MCF 10A (cell line): ENCODE data around the gene DNER. TPM values are rescaled to one million over a fixed set of nuclear protein-coding genes. Genes with fewer than 3 reads are reported as not detected.

ENCODE experiments used
- BruUV-seq: library from RNA; stranded (reverse); fragments of 400-500 nt; replicated peaks from 2 replicates; lab custom pipeline; 2021; lab: Mats Ljungman, UMichigan
- CTCF ChIA-PET: fragments of 300-600 bp; sonication (Branson Sonifier 250); formaldehyde crosslinking; extraction: SDS; loops from one replicate; lab custom pipeline; 2021; ENCODE audit warnings: antibody characterized with exemption, inconsistent platforms; lab: Yijun Ruan, JAX
- POLR2A ChIA-PET: fragments of 300-600, 350-650 bp; sonication (Branson Sonifier 250); formaldehyde crosslinking; extraction: SDS; loops from one replicate; lab custom pipeline; 2020; ENCODE audit warnings: antibody characterized with exemption, inconsistent platforms; lab: Yijun Ruan, JAX
- DNase-seq: peaks from one replicate; pipeline ENCODE4 v3.0.0-alpha.2; 2018; ENCODE audit not compliant: unreplicated experiment
- H3K27ac Mint-ChIP-seq: one replicate; pipeline ENCODE4 v1.8.0; 2022; ENCODE audit warnings: mild to moderate bottlenecking, low read depth, mixed read lengths; ENCODE audit not compliant: unreplicated experiment
- H3K27me3 Mint-ChIP-seq: one replicate; pipeline ENCODE4 v1.8.0; 2022; ENCODE audit warnings: mixed read lengths; ENCODE audit not compliant: insufficient read depth, unreplicated experiment
- H3K36me3 Mint-ChIP-seq: one replicate; pipeline ENCODE4 v1.8.0; 2022; ENCODE audit warnings: mild to moderate bottlenecking, moderate library complexity, mixed read lengths; ENCODE audit not compliant: insufficient read depth, unreplicated experiment
- H3K4me1 Mint-ChIP-seq: one replicate; pipeline ENCODE4 v1.8.0; 2022; ENCODE audit warnings: mixed read lengths; ENCODE audit not compliant: insufficient read depth, unreplicated experiment
- H3K4me3 Mint-ChIP-seq: one replicate; pipeline ENCODE4 v1.8.0; 2022; ENCODE audit warnings: mild to moderate bottlenecking, moderate library complexity, mixed read lengths; ENCODE audit not compliant: unreplicated experiment
- H3K9me3 Mint-ChIP-seq: one replicate; pipeline ENCODE4 v1.8.0; 2022; ENCODE audit warnings: mixed read lengths; ENCODE audit not compliant: unreplicated experiment
- CTCF ChIP-seq: fragments of 200-600 bp; IDR thresholded peaks from one replicate; pipeline ENCODE4 v1.8.0; 2022; ENCODE audit warnings: antibody characterized with exemption, mild to moderate bottlenecking; ENCODE audit not compliant: unreplicated experiment
- intact Hi-C: fragments of 100-400 bp; cut with micrococcal nuclease; formaldehyde crosslinking; loops from 2 replicates; pipeline ENCODE4 v1.14.1; 2022
- total RNA-seq: library from RNA; stranded (reverse); gene quantifications from 2 replicates; pipeline ENCODE4 v1.2.3, GENCODE V29; 2022

The DNER gene
- total RNA-seq, 1 experiment from 2014 or later: 49.2 TPM

DNA sequence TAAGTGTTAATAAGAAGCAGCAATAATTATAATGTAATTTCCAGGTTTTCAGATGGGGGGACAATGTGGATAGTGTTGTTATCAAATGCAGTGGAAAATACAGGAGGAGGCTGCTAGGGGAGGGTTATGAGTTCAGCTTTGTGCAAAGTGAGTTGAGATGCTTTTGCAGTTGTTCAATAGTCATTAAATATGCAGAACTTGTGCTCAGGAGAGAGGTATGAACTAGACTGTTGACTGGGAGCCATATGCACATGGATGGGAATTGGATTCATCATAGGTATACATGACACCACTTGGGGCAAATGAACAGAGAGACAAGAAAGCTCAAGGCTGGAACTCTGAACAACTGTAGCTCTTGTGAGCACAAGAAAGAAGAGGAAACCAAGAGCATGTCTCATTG is 261.1 kb downstream of the DNER start:
- Mint-ChIP-seq H3K36me3 (peaks cover 9% of the 10 kb centered on the region), H3K9me3 (no peaks in the 10 kb centered on the region), H3K4me1 (peaks cover 26% of the 10 kb centered on the region), H3K27me3 (no peaks in the 10 kb centered on the region), H3K4me3 (no peak overlapping the region), H3K27ac (no peak overlapping the region)
- DNase-seq: no peak
- intact Hi-C loops: no loop called here
- TF ChIP-seq CTCF: no peak
- ChIA-PET POLR2A (interaction anchor here (0.8 to 1.5 kb wide), 5 partner anchors 11 to 124 kb away, joined by 3 to 5 read pairs (median 3); no protein-coding TSS in a partner anchor), CTCF (interaction anchor here (0.6 to 1.2 kb wide), 7 partner anchors 11 to 1466 kb away, joined by 3 to 4 read pairs (median 3); no protein-coding TSS in a partner anchor)
- no TSS peak for BruUV-seq

DNA sequence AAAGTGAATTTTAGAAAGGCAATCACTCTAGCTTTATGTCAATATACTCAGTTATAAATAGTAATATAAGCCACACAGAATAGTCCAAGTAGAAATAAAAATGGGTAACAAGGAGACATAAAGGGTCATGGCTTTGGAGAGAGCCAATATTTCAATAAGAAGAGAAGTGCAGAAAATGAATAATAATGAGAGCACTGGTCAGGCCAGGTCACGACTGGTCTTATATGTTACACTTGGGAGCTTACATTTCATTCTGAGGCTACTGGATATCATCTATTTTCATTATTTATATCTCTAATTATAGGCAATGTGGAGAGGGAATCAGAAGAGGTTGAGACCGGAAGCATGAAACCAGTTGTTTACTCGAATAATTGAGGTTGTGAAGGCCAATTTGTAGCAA is 262.5 kb downstream of the DNER start:
- peaks cover 31% of the 10 kb centered on the region for H3K4me1 Mint-ChIP-seq
- no TSS peak for BruUV-seq
- no peaks in the 10 kb centered on the region for H3K27me3 Mint-ChIP-seq
- TF ChIP-seq CTCF: no peak
- H3K4me3 Mint-ChIP-seq: no peak overlapping the region
- ChIA-PET POLR2A (no interaction called here), CTCF (no interaction called here)
- H3K36me3 Mint-ChIP-seq: peaks cover 16% of the 10 kb centered on the region
- no peak overlapping the region for H3K27ac Mint-ChIP-seq
- H3K9me3 Mint-ChIP-seq: no peaks in the 10 kb centered on the region
- intact Hi-C loops: no loop called here
- DNase-seq: no peak

- H3K4me3 Mint-ChIP-seq: no peak overlapping the region
- H3K4me1 Mint-ChIP-seq: peaks cover 32% of the 10 kb centered on the region
- H3K36me3 Mint-ChIP-seq: peaks cover 49% of the 10 kb centered on the region
- ChIA-PET POLR2A (interaction anchor here (0.6 to 3.5 kb wide), 4 partner anchors 14 to 366 kb away, joined by 3 to 19 read pairs (median 5); no protein-coding TSS in a partner anchor), CTCF (interaction anchor here (1.0 kb wide), 1 partner anchor 9 kb away, joined by 3 read pairs; no protein-coding TSS in a partner anchor)
- no TSS peak for BruUV-seq
- no peak for TF ChIP-seq CTCF
- no peaks in the 10 kb centered on the region for H3K9me3 Mint-ChIP-seq
- DNase-seq: no peak
- no peak overlapping the region for H3K27ac Mint-ChIP-seq
- intact Hi-C loops: loop anchor here (5.0 kb wide), 2 partner anchors 140 to 175 kb away; partner anchors contain the start of gene PID1
- H3K27me3 Mint-ChIP-seq: no peaks in the 10 kb centered on the region
Observed at GRCh38 chr2:229447227-229447626, 267.1 kb downstream of the DNER start.

DNA sequence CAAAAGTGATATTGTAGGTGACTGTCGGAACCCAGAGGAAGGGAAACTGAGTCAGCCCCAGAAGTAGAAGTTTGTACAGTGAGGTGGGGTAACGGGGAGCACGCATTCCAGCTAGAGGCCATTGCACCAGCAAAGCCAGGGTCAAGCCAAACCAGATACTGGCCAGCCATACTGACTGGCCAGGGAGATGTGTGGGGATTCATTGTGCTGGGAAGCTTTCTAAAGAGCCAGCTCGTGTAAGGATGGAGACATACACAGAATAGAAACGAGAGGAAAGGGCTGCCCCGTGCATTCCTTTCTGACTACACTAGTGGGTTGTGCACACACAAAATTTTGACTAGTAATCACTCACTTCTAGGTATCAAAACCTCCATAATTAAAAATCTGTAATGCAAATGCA is 268.0 kb downstream of the DNER start:
- ChIA-PET CTCF (interaction anchor here (0.6 to 1.8 kb wide), 4 partner anchors 15 to 388 kb away, joined by 3 to 10 read pairs (median 4); no protein-coding TSS in a partner anchor), POLR2A (interaction anchor here (0.5 to 4.9 kb wide), 6 partner anchors 11 to 487 kb away, joined by 3 to 73 read pairs (median 12); no protein-coding TSS in a partner anchor)
- Mint-ChIP-seq H3K4me1 (peaks cover 32% of the 10 kb centered on the region), H3K4me3 (peak overlapping the region; percentile 59), H3K36me3 (peaks cover 50% of the 10 kb centered on the region), H3K27me3 (no peaks in the 10 kb centered on the region), H3K27ac (peak overlapping the region; percentile 100), H3K9me3 (no peaks in the 10 kb centered on the region)
- intact Hi-C loops: loop anchor here (5.0 kb wide), 2 partner anchors 141 to 174 kb away; partner anchors contain the start of gene PID1
- BruUV-seq: no TSS peak
- TF ChIP-seq CTCF: no peak
- DNase-seq: no peak
